H1 (cell line): ENCODE data around the gene BLMH. TPM values are rescaled to one million over a fixed set of nuclear protein-coding genes. Genes with fewer than 3 reads are reported as not detected.

Experiments used
- BACH1 ChIP-seq: IDR thresholded peaks from 2 replicates; pipeline ENCODE4 v1.6.1; 2012; ENCODE audit warnings: low read length, improper control_type of control experiment
- BRCA1 ChIP-seq: IDR thresholded peaks from 2 replicates; pipeline ENCODE4 v1.6.1; 2012; ENCODE audit warnings: low read depth, low read length, improper control_type of control experiment
- CHD2 ChIP-seq: IDR thresholded peaks from 2 replicates; pipeline ENCODE4 v1.6.1; 2012; ENCODE audit warnings: low read length, improper control_type of control experiment
- CTBP2 ChIP-seq: IDR thresholded peaks from 2 replicates; pipeline ENCODE4 v1.7.0; 2011; ENCODE audit warnings: borderline replicate concordance, mild to moderate bottlenecking, moderate library complexity, mixed read lengths, low read length; ENCODE audit not compliant: insufficient read depth, insufficient read length
- EZH2 ChIP-seq: fragments of 200-600 bp; sonication (generic); IDR thresholded peaks from 2 replicates; pipeline ENCODE4 v1.7.1; 2012; ENCODE audit warnings: low read depth, mild to moderate bottlenecking, moderate library complexity, low read length, inconsistent platforms; ENCODE audit not compliant: severe bottlenecking
- HDAC6 ChIP-seq: IDR thresholded peaks from one replicate; pipeline ENCODE4 v1.7.1; 2012; ENCODE audit warnings: low read depth, mild to moderate bottlenecking, inconsistent platforms, low read length, moderate library complexity
- JUN ChIP-seq: IDR thresholded peaks from 2 replicates; pipeline ENCODE4 v1.6.1; 2011; ENCODE audit warnings: low read depth, mild to moderate bottlenecking, improper control_type of control experiment, low read length
- KDM1A ChIP-seq: fragments of 200-600, 300-600 bp; sonication (generic); IDR thresholded peaks from 2 replicates; pipeline ENCODE4 v1.7.1; 2016; ENCODE audit warnings: mild to moderate bottlenecking, low read length, borderline replicate concordance
- KDM4A ChIP-seq: IDR thresholded peaks from one replicate; pipeline ENCODE4 v1.7.1; 2012; ENCODE audit warnings: low read depth, mild to moderate bottlenecking, moderate library complexity, low read length, inconsistent platforms; ENCODE audit not compliant: severe bottlenecking
- NANOG ChIP-seq: IDR thresholded peaks from 2 replicates; pipeline ENCODE4 v1.6.1; 2011; ENCODE audit warnings: low read length, low read depth, mild to moderate bottlenecking, inconsistent platforms; ENCODE audit not compliant: insufficient read depth, poor library complexity, severe bottlenecking
- RNF2 ChIP-seq: fragments of 200-900, 300-1000 bp; sonication (generic); IDR thresholded peaks from 2 replicates; pipeline ENCODE4 v1.7.1; 2016; ENCODE audit warnings: borderline replicate concordance, low read depth, mild to moderate bottlenecking, antibody characterized with exemption, low read length; ENCODE audit not compliant: poor library complexity, severe bottlenecking; ENCODE audit errors: missing control alignments
- SP2 ChIP-seq: IDR thresholded peaks from 2 replicates; pipeline ENCODE4 v1.6.1; 2012; ENCODE audit warnings: mild to moderate bottlenecking, low read length, inconsistent platforms
- SUZ12 ChIP-seq: fragments of 200-600 bp; sonication (generic); IDR thresholded peaks from 2 replicates; pipeline ENCODE4 v1.6.1; 2012; ENCODE audit warnings: mild to moderate bottlenecking, inconsistent platforms, low read length, moderate library complexity, mixed read lengths
- TAF7 ChIP-seq: optimal IDR thresholded peaks from 2 replicates; pipeline ENCODE3; 2011; ENCODE audit warnings: low read depth, mild to moderate bottlenecking, inconsistent platforms, low read length, moderate library complexity, borderline replicate concordance
- TBP ChIP-seq: IDR thresholded peaks from 2 replicates; pipeline ENCODE4 v1.6.1; 2011; ENCODE audit warnings: low read depth, low read length, improper control_type of control experiment
- YY1 ChIP-seq: IDR thresholded peaks from 2 replicates; pipeline ENCODE4 v1.6.1; 2011; ENCODE audit warnings: low read depth, mild to moderate bottlenecking, low read length
- ZNF274 ChIP-seq: IDR thresholded peaks from 2 replicates; pipeline ENCODE4 v1.7.0; 2012; ENCODE audit warnings: low read length, borderline replicate concordance; ENCODE audit errors: extremely low read depth
- polyA plus RNA-seq, 7 experiments: library from polyadenylated mRNA; depleted of rRNA in 3 of 7; stranded (reverse) in 5 of 7; unstranded in 2 of 7; fragments of >200 nt in 5 of 7; fragments of 200-250 nt in 2 of 7; gene quantifications; 1 replicate in 5 of 7; 2 replicates in 1 of 7; 4 replicates in 1 of 7; pipeline versions ENCODE4 v1.2.1 to v1.2.3, GENCODE V29; 2011 to 2013; ENCODE audit warnings: missing spikeins in 2 of 7, mixed read lengths in 2 of 7
- total RNA-seq: library from RNA; stranded (reverse); fragmentation: NEBNext Ultra II Directional; extraction: Animal tissue kit (Norgen Biotek cat#: 25700); gene quantifications from 2 replicates; pipeline ENCODE4 v1.2.1, GENCODE V29; 2021
- TF ChIP-seq, protein P1 (sequence below), 3 experiments: IDR thresholded peaks; 1 replicate in 2 of 3; 2 replicates in 1 of 3; pipeline versions ENCODE4 v1.5.1 to v1.6.1; 2011; ENCODE audit warnings: low read length in 3 of 3, mild to moderate bottlenecking in 3 of 3, inconsistent platforms in 2 of 3, low read depth in 1 of 3, moderate library complexity in 1 of 3; ENCODE audit not compliant: insufficient read depth in 1 of 3; ENCODE audit errors: control extremely low read depth in 1 of 3

Gene BLMH
- total and polyA plus RNA-seq, 2 of the 8 experiments (the other 6 are each of a cell fraction or from before 2014, with no cell fraction given), result 18.2 to 74.3 TPM

DNA sequence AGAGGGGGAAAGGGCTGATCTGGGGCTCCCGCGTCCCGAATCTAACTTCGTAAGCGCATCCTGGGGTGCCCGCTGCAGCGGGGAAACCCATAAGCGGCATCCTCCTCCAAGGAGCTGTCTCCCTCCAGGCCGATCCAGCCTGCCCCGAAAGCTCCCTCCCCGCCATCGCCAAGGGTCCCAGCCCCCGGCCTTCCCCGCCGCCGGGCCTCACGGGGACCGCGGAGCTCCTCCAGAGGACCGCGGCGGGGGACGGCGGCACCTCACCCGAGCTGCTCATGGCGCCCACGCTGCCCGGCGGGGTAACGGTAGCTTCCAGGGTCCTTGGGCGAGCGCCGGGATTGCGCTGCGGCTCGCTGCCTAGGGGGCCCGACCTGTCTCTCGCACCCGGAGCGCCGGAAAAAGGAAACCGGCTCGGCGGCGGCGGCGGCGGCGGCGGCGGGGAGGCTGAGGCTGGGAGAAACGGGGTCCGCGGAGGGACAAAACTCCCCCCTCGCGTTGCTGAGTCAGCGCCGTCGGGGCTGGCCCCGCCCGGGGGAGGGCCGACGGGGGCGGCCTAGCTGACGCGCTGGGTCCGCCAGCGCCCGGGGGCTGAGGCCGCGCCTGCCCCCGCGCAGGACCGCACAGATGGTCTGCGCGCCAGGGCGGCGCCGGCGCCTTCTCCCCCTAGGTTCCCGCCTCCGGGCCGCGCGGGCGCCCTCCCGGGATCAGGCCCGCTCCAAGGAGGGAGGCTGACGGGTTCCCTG, at the start of gene BLMH (continued):
- TF ChIP-seq JUN, result no peak
- no peak for TF ChIP-seq BRCA1
- TF ChIP-seq KDM1A, result no peak
- no peak for TF ChIP-seq SUZ12
- TF ChIP-seq TAF7, result peak; percentile 50
- TF ChIP-seq CHD2, result no peak
- TF ChIP-seq EZH2, result no peak
- TF ChIP-seq ZNF274, result no peak
- no peak; the same call in 1 of the 2 replicates for TF ChIP-seq TBP
- TF ChIP-seq SP2, result no peak
- peak; percentile 63 for TF ChIP-seq KDM4A
- TF ChIP-seq, protein P1, sequence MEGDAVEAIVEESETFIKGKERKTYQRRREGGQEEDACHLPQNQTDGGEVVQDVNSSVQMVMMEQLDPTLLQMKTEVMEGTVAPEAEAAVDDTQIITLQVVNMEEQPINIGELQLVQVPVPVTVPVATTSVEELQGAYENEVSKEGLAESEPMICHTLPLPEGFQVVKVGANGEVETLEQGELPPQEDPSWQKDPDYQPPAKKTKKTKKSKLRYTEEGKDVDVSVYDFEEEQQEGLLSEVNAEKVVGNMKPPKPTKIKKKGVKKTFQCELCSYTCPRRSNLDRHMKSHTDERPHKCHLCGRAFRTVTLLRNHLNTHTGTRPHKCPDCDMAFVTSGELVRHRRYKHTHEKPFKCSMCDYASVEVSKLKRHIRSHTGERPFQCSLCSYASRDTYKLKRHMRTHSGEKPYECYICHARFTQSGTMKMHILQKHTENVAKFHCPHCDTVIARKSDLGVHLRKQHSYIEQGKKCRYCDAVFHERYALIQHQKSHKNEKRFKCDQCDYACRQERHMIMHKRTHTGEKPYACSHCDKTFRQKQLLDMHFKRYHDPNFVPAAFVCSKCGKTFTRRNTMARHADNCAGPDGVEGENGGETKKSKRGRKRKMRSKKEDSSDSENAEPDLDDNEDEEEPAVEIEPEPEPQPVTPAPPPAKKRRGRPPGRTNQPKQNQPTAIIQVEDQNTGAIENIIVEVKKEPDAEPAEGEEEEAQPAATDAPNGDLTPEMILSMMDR (IDR thresholded peaks at IDR 0.05; ENCODE audit: control extremely low read depth in 1 of 3, insufficient read depth in 1 of 3, low read depth in 1 of 3, low read length in 3 of 3), result 0 out of 4 replicates have a peak, but pooled peaks of 1 of the 3 experiments have one; percentile 0
- TF ChIP-seq BACH1, result peak; percentile 71; the same call in 1 of the 2 replicates
- TF ChIP-seq CTBP2, result no peak
- TF ChIP-seq HDAC6, result no peak
- TF ChIP-seq NANOG, result no peak
- TF ChIP-seq YY1, result no peak
- no peak for TF ChIP-seq RNF2
